Measurements from ENCODE around the gene SMC1B.
"Not testable (repeated sequence)": the region's sequence is repeated elsewhere in the genome, so short reads cannot be mapped to it uniquely, and the experiment has no call there.

- not testable (repeated sequence) for TF ChIP-seq CTCF, EZH2phosphoT487 (IDR thresholded peaks at IDR 0.05)
Measured at GRCh38 chr22:45295004-45295403, 118.4 kb downstream of the SMC1B start.

Measured in neural progenitor cell (in vitro differentiated cells).